Measurements from ENCODE around the gene WASHC2A. TPM values are rescaled to one million over a fixed set of nuclear protein-coding genes. Genes with fewer than 3 reads are reported as not detected.
A peak's percentile ranks its signal among the peaks of the same experiment; 100 is the strongest.
"Not testable (repeated sequence)": the region's sequence is repeated elsewhere in the genome, so short reads cannot be mapped to it uniquely, and the experiment has no call there.

Gene WASHC2A
- total and polyA plus RNA-seq, 7 donors = 10.9 to 24.7 (median 16.6) TPM

DNA sequence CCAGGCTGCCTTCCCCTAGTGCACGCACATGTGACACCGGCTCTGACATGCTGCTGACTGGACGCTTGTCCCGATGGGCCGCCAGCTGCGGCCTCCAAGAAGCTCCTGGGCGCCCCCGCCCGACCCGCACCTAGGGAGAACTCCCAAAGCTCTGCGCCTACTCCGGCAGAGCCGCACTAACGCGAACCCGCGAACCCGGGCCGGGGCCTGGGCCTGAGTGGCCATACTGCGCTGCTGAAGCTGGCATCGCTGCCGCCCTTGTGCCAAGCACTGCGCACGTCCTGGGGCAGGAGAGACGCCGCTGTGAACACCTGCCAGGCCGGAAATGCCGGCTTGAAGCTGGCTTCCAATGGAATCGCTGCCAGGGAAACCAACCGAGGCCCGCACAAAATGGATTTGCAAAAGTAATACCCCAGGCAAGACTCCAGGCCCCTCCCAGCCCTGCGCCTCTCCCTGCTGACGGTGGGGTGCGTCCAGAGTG is 85.1 kb downstream of the WASHC2A start:
- H3K27me3 ChIP-seq (ENCODE audit: insufficient read depth in 3 of 3, low read length in 2 of 3) = peaks cover 0 to 4% (median 0%) of the 10 kb centered on the region in 3 donors
- H3K9me3 ChIP-seq = no peaks in the 10 kb centered on the region
- DNase-seq = peak in 1 of 2 donors; percentile 48
- peak; percentile 51 to 63 (median 58) for ATAC-seq
- H3K4me3 ChIP-seq = peak overlapping the region; percentile 51
- no peaks in the 10 kb centered on the region for H3K36me3 ChIP-seq (ENCODE audit: insufficient read depth in 1 of 2, low read depth in 1 of 2)
- H3K4me1 ChIP-seq = no peaks in the 10 kb centered on the region
- intact Hi-C loops (cut with DNase I) = no loop called here
- 1 to 3% (median 1%) methylated on average over 34 of the region's 34 CpGs for WGBS, 3 donors
- no peak overlapping the region for H3K27ac ChIP-seq
- TF ChIP-seq, protein P1, sequence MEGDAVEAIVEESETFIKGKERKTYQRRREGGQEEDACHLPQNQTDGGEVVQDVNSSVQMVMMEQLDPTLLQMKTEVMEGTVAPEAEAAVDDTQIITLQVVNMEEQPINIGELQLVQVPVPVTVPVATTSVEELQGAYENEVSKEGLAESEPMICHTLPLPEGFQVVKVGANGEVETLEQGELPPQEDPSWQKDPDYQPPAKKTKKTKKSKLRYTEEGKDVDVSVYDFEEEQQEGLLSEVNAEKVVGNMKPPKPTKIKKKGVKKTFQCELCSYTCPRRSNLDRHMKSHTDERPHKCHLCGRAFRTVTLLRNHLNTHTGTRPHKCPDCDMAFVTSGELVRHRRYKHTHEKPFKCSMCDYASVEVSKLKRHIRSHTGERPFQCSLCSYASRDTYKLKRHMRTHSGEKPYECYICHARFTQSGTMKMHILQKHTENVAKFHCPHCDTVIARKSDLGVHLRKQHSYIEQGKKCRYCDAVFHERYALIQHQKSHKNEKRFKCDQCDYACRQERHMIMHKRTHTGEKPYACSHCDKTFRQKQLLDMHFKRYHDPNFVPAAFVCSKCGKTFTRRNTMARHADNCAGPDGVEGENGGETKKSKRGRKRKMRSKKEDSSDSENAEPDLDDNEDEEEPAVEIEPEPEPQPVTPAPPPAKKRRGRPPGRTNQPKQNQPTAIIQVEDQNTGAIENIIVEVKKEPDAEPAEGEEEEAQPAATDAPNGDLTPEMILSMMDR (IDR thresholded peaks at IDR 0.05) = no peak

GRCh38 chr10:50157868-50158267 is 90.1 kb downstream of the WASHC2A start:
- intact Hi-C loops (cut with DNase I); DNase-seq; H3K36me3 ChIP-seq (ENCODE audit: insufficient read depth in 1 of 2, low read depth in 1 of 2); H3K27ac ChIP-seq; ATAC-seq; H3K4me3 ChIP-seq; H3K4me1 ChIP-seq; H3K9me3 ChIP-seq; H3K27me3 ChIP-seq (ENCODE audit: insufficient read depth in 3 of 3, low read length in 2 of 3): not testable (repeated sequence)

DNA sequence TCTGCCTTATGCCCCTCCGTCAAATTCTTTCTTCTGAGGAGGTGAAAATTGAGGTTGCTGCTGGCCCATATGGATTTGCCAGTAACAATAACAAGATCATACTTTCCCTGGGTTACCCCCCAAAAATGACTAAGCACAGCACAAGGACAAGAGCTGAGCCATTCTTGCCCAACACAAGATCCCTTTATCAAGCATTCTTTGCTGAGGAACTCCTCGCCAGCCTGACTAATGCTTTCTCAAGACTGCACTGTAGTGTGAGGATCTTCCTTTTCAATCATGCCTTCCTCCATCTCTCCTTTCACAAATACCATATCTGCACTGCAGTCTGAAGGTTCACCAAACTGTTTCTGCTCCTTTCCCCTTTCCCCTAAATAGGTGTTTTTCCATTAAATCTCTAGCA is 92.1 kb downstream of the WASHC2A start:
- DNase-seq; H3K4me1 ChIP-seq; intact Hi-C loops (cut with DNase I); H3K4me3 ChIP-seq; H3K9me3 ChIP-seq; ATAC-seq; H3K27me3 ChIP-seq (ENCODE audit: insufficient read depth in 3 of 3, low read length in 2 of 3); H3K36me3 ChIP-seq (ENCODE audit: insufficient read depth in 1 of 2, low read depth in 1 of 2); H3K27ac ChIP-seq: not testable (repeated sequence)
- WGBS, 3 donors = 87 to 88% (median 87%) methylated on average over 2 of the region's 2 CpGs

GRCh38 chr10:50165038-50165437 is 97.3 kb downstream of the WASHC2A start:
- intact Hi-C loops (cut with DNase I); H3K27ac ChIP-seq; H3K4me1 ChIP-seq; DNase-seq; H3K4me3 ChIP-seq; H3K27me3 ChIP-seq (ENCODE audit: insufficient read depth in 3 of 3, low read length in 2 of 3); H3K9me3 ChIP-seq; H3K36me3 ChIP-seq (ENCODE audit: insufficient read depth in 1 of 2, low read depth in 1 of 2): not testable (repeated sequence)
- 52 to 72% (median 55%) methylated on average over 2 of the region's 2 CpGs for WGBS, 3 donors
- ATAC-seq = peak in 1 of 4 donors; percentile 56

DNA sequence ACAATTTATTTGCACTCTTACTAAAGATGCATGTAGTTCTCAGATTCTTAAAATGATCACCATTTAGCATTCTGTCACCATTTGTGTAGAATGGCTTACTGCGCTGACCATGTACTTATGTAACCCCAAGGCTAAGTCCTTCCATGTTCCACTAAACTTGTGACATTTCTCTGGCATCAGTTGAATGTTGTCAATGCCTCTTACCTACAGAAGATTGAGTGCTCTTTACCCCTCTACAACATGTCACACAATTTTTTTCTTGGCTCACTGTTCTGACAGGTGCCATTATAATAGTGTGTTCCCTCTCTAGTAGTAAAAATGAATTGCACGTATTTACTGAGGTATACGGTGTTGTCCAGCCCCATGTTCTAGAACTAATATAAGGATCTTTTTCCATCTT is 100.1 kb downstream of the WASHC2A start:
- 76 to 100% (median 92%) methylated on average over 3 of the region's 3 CpGs for WGBS, 3 donors
- DNase-seq; H3K36me3 ChIP-seq (ENCODE audit: insufficient read depth in 1 of 2, low read depth in 1 of 2); H3K27me3 ChIP-seq (ENCODE audit: insufficient read depth in 3 of 3, low read length in 2 of 3); H3K27ac ChIP-seq; H3K4me3 ChIP-seq; ATAC-seq; H3K4me1 ChIP-seq; H3K9me3 ChIP-seq; intact Hi-C loops (cut with DNase I): not testable (repeated sequence)

GRCh38 chr10:50169506-50169905 is 101.8 kb downstream of the WASHC2A start:
- 29 to 56% (median 38%) methylated on average over 1 of the region's 1 CpG for WGBS, 3 donors
- ATAC-seq = peak in 2 of 4 donors; percentile 49 to 66
- not testable (repeated sequence) for DNase-seq

DNA sequence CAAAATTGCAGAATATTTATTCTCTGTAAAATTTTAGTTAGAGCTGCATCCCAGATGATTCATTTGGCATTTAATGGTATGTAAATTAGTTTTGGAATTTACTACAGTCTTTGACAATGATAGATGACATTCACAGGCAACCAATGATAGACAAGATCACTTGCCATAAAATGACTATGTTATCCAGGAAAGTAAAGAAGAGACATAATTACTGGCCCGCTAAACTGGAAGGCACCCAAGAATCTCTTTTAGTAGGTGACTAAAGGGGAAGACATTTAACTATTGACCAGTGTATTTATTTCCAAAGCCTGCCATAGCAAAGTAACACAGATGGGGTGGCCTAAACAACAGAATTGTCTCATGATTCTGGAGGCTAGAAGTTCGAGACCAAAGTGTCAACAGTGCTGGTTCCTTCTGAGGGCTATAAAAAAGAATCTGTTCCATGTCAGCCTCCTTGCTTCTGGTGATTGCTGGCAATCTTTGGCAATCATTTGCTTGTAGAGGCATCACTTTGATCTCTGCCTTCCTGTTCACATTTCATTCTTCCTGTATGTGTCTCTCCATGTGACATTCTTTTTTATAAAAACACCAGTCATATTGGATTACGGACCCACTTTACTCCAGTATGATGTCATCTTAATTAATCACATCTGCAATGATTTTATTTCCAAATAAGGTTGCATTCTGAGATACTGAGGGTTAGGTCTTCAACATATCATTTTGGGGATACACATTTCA is 107.2 kb downstream of the WASHC2A start:
- H3K4me1 ChIP-seq; intact Hi-C loops (cut with DNase I): not testable (repeated sequence)
- 54 to 85% (median 56%) methylated on average over 2 to 3 of the region's 3 CpGs for WGBS, 3 donors

More at GRCh38 chr10:50169506-50169905, 101.8 kb downstream of the WASHC2A start:
- H3K4me3 ChIP-seq; intact Hi-C loops (cut with DNase I); H3K36me3 ChIP-seq (ENCODE audit: insufficient read depth in 1 of 2, low read depth in 1 of 2); H3K9me3 ChIP-seq; H3K27me3 ChIP-seq (ENCODE audit: insufficient read depth in 3 of 3, low read length in 2 of 3); H3K4me1 ChIP-seq; H3K27ac ChIP-seq: not testable (repeated sequence)

More for the DNA sequence above, 107.2 kb downstream of the WASHC2A start:
- ATAC-seq; H3K27me3 ChIP-seq (ENCODE audit: insufficient read depth in 3 of 3, low read length in 2 of 3); DNase-seq; H3K4me3 ChIP-seq; H3K36me3 ChIP-seq (ENCODE audit: insufficient read depth in 1 of 2, low read depth in 1 of 2); H3K27ac ChIP-seq; H3K9me3 ChIP-seq: not testable (repeated sequence)

Other genes with a start within 250 kb of the WASHC2A start
- gene PARG, start 125.9 kb upstream of the WASHC2A start, total RNA-seq = 10 to 100 TPM; 13.3 to 21.7 (median 19.6) TPM
- gene PARG, start 125.9 kb upstream of the WASHC2A start, polyA plus RNA-seq = 10 to 100 TPM in 2 of 3 donors, 1 to 10 TPM in 1; 7.0 to 24.4 (median 10.1) TPM
- gene TIMM23B, start 125.9 kb upstream of the WASHC2A start, total RNA-seq = 10 to 100 TPM; 15.2 to 40.0 (median 21.0) TPM
- gene TIMM23B, start 125.9 kb upstream of the WASHC2A start, polyA plus RNA-seq = 10 to 100 TPM; 15.7 to 26.9 (median 18.1) TPM
- gene AGAP6, start 79.5 kb upstream of the WASHC2A start, total RNA-seq = 1 to 10 TPM; 4.4 to 7.1 (median 5.8) TPM
- 1 to 10 TPM; 5.2 to 6.4 (median 5.8) TPM for gene AGAP6, start 79.5 kb upstream of the WASHC2A start, polyA plus RNA-seq
- gene ASAH2, start 183.6 kb downstream of the WASHC2A start, total RNA-seq = 1 to 10 TPM in 2 of 4 donors, under 1 TPM in 2; 0.15 to 3.6 (median 1.1) TPM
- gene ASAH2, start 183.6 kb downstream of the WASHC2A start, polyA plus RNA-seq = under 1 TPM; 0.08 to 0.56 (median 0.27) TPM